Globus pallidus (tissue), 1 donor: ENCODE data around the gene ITGA11.

ENCODE experiments used
- DNase-seq: peaks from one replicate; pipeline ENCODE4 v3.0.0-alpha.2; 2015; ENCODE audit warnings: low spot score

ITGA11 gene

GRCh38 chr15:68328964-68329363, 103.0 kb downstream of the ITGA11 start:
- no peak for DNase-seq

GRCh38 chr15:68328443-68328842, 103.5 kb downstream of the ITGA11 start:
- no peak for DNase-seq

GRCh38 chr15:68326711-68327354, 105.1 kb downstream of the ITGA11 start:
- DNase-seq = no peak

GRCh38 chr15:68325726-68326125, 106.2 kb downstream of the ITGA11 start:
- DNase-seq = no peak

GRCh38 chr15:68322796-68323195, 109.2 kb downstream of the ITGA11 start:
- DNase-seq = no peak

- no peak for DNase-seq
These were observed 110.7 kb downstream of the ITGA11 start for GRCh38 chr15:68321229-68321628.

- DNase-seq = no peak
These were observed 112.0 kb downstream of the ITGA11 start for GRCh38 chr15:68319997-68320396.

- DNase-seq = no peak
These were observed 112.7 kb downstream of the ITGA11 start for GRCh38 chr15:68318931-68319909.

- DNase-seq = no peak
These were observed 113.7 kb downstream of the ITGA11 start for GRCh38 chr15:68318008-68318835.

- DNase-seq = no peak
These were observed 114.5 kb downstream of the ITGA11 start for GRCh38 chr15:68317281-68318007.

- DNase-seq = no peak
These were observed 115.7 kb downstream of the ITGA11 start for GRCh38 chr15:68316061-68316804.

GRCh38 chr15:68315495-68316031, 116.4 kb downstream of the ITGA11 start:
- DNase-seq = no peak

GRCh38 chr15:68315035-68315434, 116.9 kb downstream of the ITGA11 start:
- DNase-seq = no peak

GRCh38 chr15:68314563-68314962, 117.4 kb downstream of the ITGA11 start:
- DNase-seq = no peak

GRCh38 chr15:68313501-68314410, 118.2 kb downstream of the ITGA11 start:
- no peak for DNase-seq

GRCh38 chr15:68312701-68313204, 119.2 kb downstream of the ITGA11 start:
- DNase-seq = no peak

- DNase-seq = no peak
These were observed 120.0 kb downstream of the ITGA11 start for GRCh38 chr15:68311859-68312557.

- DNase-seq = no peak
These were observed 120.5 kb downstream of the ITGA11 start for GRCh38 chr15:68311464-68311835.
